Right forelimb (tissue), 1 donor: Measurements from ENCODE around the gene OR1Q1.
"Not testable (repeated sequence)": the region's sequence is repeated elsewhere in the genome, so short reads cannot be mapped to it uniquely, and the experiment has no call there.

ENCODE experiments used
- DNase-seq: peaks from one replicate; pipeline ENCODE4 v3.0.0-alpha.2; 2018

OR1Q1 gene

GRCh38 chr9:122614362-122614761 is at the start of gene OR1Q1:
OR1Q1 (plus strand) TSS chr9:122614738; CDS start chr9:122614738, 0 bp downstream.
- DNase-seq = no peak

GRCh38 chr9:122567901-122568300 is 46.6 kb upstream of the OR1Q1 start:
- DNase-seq = no peak

GRCh38 chr9:122572456-122572855 is 42.1 kb upstream of the OR1Q1 start:
- DNase-seq = no peak

DNA sequence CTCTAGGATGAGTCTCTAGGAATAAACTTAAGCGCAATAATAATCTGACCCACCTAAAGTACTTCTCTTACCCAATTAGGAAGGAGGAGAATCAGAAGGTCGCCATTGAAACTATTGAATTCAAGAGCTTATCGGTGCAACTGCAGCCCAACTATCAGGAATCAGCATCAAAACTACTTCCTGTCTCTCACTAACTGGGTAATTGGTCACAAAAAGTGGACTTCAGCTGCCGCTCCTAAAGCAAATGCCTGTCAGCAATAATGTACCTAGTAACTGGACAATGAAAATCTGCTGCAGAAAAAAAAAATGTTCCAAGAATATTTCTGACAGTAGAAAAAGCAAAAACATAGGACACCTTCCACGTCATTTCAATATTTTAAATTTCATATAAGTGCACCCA is 34.7 kb upstream of the OR1Q1 start:
- DNase-seq = no peak

GRCh38 chr9:122580360-122580759 is 34.2 kb upstream of the OR1Q1 start:
- no peak for DNase-seq

GRCh38 chr9:122583284-122583683 is 31.3 kb upstream of the OR1Q1 start, which contains the start of gene OR1L8:
OR1L8 (minus strand) TSS chr9:122583384; CDS start chr9:122568477, 14,907 bp downstream.
- DNase-seq = not testable (repeated sequence)

GRCh38 chr9:122605691-122606090 is 8.8 kb upstream of the OR1Q1 start:
- no peak for DNase-seq

GRCh38 chr9:122606587-122606986 is 8.0 kb upstream of the OR1Q1 start:
- no peak for DNase-seq

- DNase-seq = no peak
Measured at GRCh38 chr9:122609804-122610203, 4.7 kb upstream of the OR1Q1 start.

DNA sequence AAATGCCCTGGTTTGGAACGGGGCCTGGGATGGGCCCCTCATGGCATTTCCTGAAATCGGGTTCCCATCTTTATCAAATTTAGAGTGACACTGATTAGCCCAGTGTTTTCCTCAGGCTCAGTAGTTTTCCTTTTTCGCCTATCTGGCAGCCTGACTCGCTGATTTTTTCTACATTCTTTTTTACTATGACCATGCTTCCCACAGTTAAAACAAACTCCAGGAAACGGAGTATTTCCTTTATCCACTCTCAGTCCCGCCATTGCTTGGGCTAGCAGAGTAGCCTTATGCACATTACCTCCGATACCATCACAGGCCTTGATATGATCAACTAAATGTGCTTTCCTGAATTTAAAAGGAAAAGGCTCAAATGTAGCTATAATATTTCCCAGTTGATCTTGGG is 5.5 kb downstream of the OR1Q1 start:
- no peak for DNase-seq

- no peak for DNase-seq
Measured at GRCh38 chr9:122642226-122642625, 27.7 kb downstream of the OR1Q1 start.

DNA sequence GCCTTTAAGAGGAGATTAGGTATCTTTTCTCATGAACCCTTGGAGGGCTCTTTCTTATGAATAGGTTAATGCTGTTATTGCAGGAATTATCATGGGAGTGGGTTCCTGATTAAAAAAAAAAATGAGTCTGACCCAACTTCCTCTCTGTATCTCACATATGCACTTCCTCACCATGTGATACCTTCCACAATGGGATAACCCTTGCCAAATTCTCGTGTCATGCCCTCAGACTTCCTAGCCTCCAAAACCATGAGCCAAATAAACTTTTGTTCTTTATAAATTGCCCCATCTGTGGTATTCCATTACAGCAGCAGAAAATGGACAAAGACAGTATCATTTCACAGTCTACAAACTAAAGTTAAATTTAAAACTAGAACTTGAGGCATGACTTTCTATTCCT is 41.8 kb downstream of the OR1Q1 start:
- no peak for DNase-seq

GRCh38 chr9:122657527-122657926 is 43.0 kb downstream of the OR1Q1 start, which contains the start of gene OR1B1:
OR1B1 (minus strand) TSS chr9:122657627.
- no peak for DNase-seq

DNA sequence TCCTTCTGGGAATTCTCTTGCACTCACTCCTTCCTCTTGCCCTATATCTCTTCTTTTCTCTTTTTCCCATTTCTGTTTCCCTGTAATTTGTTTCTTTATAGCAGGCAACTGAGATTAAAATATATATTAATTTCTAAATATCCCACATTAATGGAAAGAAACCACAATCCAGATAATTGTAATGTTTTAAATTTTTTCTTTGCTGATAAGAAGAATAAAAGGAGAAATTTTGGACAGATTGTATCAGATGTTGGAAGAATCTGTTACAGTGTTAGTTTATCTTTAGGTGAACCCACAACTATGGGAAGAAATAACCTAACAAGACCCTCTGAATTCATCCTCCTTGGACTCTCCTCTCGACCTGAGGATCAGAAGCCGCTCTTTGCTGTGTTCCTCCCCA is 46.9 kb downstream of the OR1Q1 start, which contains the start of gene OR1L1:
TSS of gene OR1L1 (plus strand) at position 301 of the 400 bp plus-strand sequence. CDS start at position 301, 0 bp downstream.
- DNase-seq = no peak
